Measurements from ENCODE around the gene JADE2.

GRCh38 chr5:134586866-134587524, 61.5 kb downstream of the JADE2 start:
- no peak for TF ChIP-seq POLR2A (IDR thresholded peaks at IDR 0.05)
- TF ChIP-seq, protein P1, sequence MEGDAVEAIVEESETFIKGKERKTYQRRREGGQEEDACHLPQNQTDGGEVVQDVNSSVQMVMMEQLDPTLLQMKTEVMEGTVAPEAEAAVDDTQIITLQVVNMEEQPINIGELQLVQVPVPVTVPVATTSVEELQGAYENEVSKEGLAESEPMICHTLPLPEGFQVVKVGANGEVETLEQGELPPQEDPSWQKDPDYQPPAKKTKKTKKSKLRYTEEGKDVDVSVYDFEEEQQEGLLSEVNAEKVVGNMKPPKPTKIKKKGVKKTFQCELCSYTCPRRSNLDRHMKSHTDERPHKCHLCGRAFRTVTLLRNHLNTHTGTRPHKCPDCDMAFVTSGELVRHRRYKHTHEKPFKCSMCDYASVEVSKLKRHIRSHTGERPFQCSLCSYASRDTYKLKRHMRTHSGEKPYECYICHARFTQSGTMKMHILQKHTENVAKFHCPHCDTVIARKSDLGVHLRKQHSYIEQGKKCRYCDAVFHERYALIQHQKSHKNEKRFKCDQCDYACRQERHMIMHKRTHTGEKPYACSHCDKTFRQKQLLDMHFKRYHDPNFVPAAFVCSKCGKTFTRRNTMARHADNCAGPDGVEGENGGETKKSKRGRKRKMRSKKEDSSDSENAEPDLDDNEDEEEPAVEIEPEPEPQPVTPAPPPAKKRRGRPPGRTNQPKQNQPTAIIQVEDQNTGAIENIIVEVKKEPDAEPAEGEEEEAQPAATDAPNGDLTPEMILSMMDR (IDR thresholded peaks at IDR 0.05) = peak; percentile 69 to 89 (median 71)

Data from gastroesophageal sphincter (tissue), 3 donors.